GM23248 (cell line): ENCODE data around the gene PTPN5.

Source experiments
- EZH2 ChIP-seq: fragments of 200-600 bp; sonication (generic); IDR thresholded peaks from 2 replicates; pipeline ENCODE4 v1.6.1; 2018; ENCODE audit warnings: antibody characterized with exemption, mild to moderate bottlenecking; ENCODE audit not compliant: insufficient read depth, poor library complexity, severe bottlenecking
- EZH2phosphoT487 ChIP-seq: fragments of 200-600 bp; sonication (generic); IDR thresholded peaks from 2 replicates; pipeline ENCODE4 v1.6.1; 2018; ENCODE audit warnings: antibody characterized with exemption, moderate library complexity, mild to moderate bottlenecking, low read depth; ENCODE audit not compliant: insufficient read depth

- TF ChIP-seq EZH2 (no peak), EZH2phosphoT487 (no peak)
Observed at GRCh38 chr11:18720808-18721560, 70.6 kb downstream of the PTPN5 start.
